Panc1 (cell line): ENCODE data around the gene ELFN1. TPM values are rescaled to one million over a fixed set of nuclear protein-coding genes. Genes with fewer than 3 reads are reported as not detected.

ENCODE experiments used
- ATAC-seq: fragments of 200-7000 bp; cut with Tn5 transposase; 2 replicates; pipeline ENCODE4 v1.9.1; 2020; ENCODE audit warnings: mild to moderate bottlenecking, moderate library complexity
- BruUV-seq: library from RNA; stranded (reverse); fragments of 400-500 nt; replicated peaks from 2 replicates; lab custom pipeline; 2021; lab: Mats Ljungman, UMichigan
- CTCF ChIA-PET: fragments of 300-600 bp; sonication (Branson Sonifier 250); formaldehyde crosslinking; loops from one replicate; lab custom pipeline; 2022; ENCODE audit warnings: antibody characterized with exemption; lab: Charles Lee
- POLR2A ChIA-PET: fragments of 300-600 bp; sonication (Branson Sonifier 250); formaldehyde crosslinking; loops from one replicate; lab custom pipeline; 2022; ENCODE audit warnings: antibody characterized with exemption; lab: Charles Lee
- DNase-seq: peaks from one replicate; pipeline ENCODE4 v3.0.0-alpha.2; 2010; ENCODE audit warnings: low read depth, low spot score
- H3K27ac ChIP-seq: 2 replicates; pipeline ENCODE4 v1.5.1; 2011; ENCODE audit warnings: mild to moderate bottlenecking, low read length, inconsistent platforms
- H3K27me3 ChIP-seq: fragments of 200-500 bp; sonication (Bioruptor generic); 2 replicates; pipeline ENCODE4 v1.6.0; 2014; ENCODE audit warnings: low read length, inconsistent platforms; ENCODE audit not compliant: control insufficient read depth, insufficient read depth
- H3K36me3 ChIP-seq: fragments of 200-500 bp; sonication (Bioruptor generic); 2 replicates; pipeline ENCODE4 v1.5.1; 2014; ENCODE audit warnings: inconsistent platforms, mild to moderate bottlenecking, low read length, moderate library complexity; ENCODE audit not compliant: control insufficient read depth, insufficient read depth
- H3K4me1 ChIP-seq: 2 replicates; pipeline ENCODE4 v1.5.1; 2011; ENCODE audit warnings: inconsistent platforms, mild to moderate bottlenecking, low read length, moderate library complexity; ENCODE audit not compliant: control insufficient read depth, insufficient read depth
- H3K4me3 ChIP-seq, 2 experiments: 2 replicates each; pipeline ENCODE4 v1.5.1; 2011 to 2012; ENCODE audit warnings: low read depth in 2 of 2, low read length in 2 of 2, mild to moderate bottlenecking in 2 of 2, inconsistent platforms in 1 of 2, moderate library complexity in 1 of 2
- H3K9me3 ChIP-seq: fragments of 200-500 bp; sonication (Bioruptor generic); 2 replicates; pipeline ENCODE4 v1.5.1; 2014; ENCODE audit warnings: low read depth, mild to moderate bottlenecking, inconsistent platforms, low read length, moderate library complexity; ENCODE audit not compliant: control insufficient read depth, insufficient read depth
- POLR2AphosphoS5 ChIP-seq: IDR thresholded peaks from 2 replicates; pipeline ENCODE4 v1.6.1; 2012; ENCODE audit warnings: mild to moderate bottlenecking, low read depth, low read length, moderate library complexity
- REST ChIP-seq, 2 experiments: IDR thresholded peaks; 2 replicates each; pipeline ENCODE4 v1.6.1; 2011 to 2012; ENCODE audit warnings: low read depth in 2 of 2, control low read depth in 1 of 2, low read length in 1 of 2, mild to moderate bottlenecking in 1 of 2, moderate library complexity in 1 of 2; ENCODE audit not compliant: insufficient read depth in 1 of 2
- SIN3A ChIP-seq: IDR thresholded peaks from 2 replicates; pipeline ENCODE4 v1.6.1; 2012; ENCODE audit warnings: low read depth, mild to moderate bottlenecking, low read length, moderate library complexity, borderline replicate concordance; ENCODE audit not compliant: insufficient read depth
- TCF7L2 ChIP-seq: IDR thresholded peaks from 2 replicates; pipeline ENCODE4 v1.6.1; 2011; ENCODE audit warnings: mild to moderate bottlenecking, low read depth, low read length, inconsistent platforms
- in situ Hi-C: cut with HindIII; loops from 2 replicates; pipeline ENCODE4 v1.10.0; 2016; ENCODE audit warnings: low sequenced_read_pairs, low pct_unique_long_range_greater_than_20kb
- intact Hi-C: fragments of 100-400 bp; cut with micrococcal nuclease; formaldehyde crosslinking; loops from one replicate; pipeline ENCODE4 v1.10.0; 2022; ENCODE audit not compliant: unreplicated experiment
- total RNA-seq: library from RNA; stranded (reverse); gene quantifications from one replicate; pipeline ENCODE4 v1.2.1, GENCODE V29; 2021; ENCODE audit not compliant: unreplicated experiment

Gene ELFN1
- total RNA-seq, 1 experiment from 2014 or later = 39.0 TPM

GRCh38 chr7:1691601-1692514, 21.8 kb downstream of the ELFN1 start:
- Histone ChIP-seq H3K4me1 (peaks cover 25% of the 10 kb centered on the region), H3K9me3 (peaks cover 5% of the 10 kb centered on the region; the same call in 1 of the 2 replicates), H3K4me3 (no peak overlapping the region), H3K36me3 (no peaks in the 10 kb centered on the region; the same call in 1 of the 2 replicates), H3K27me3 (no peaks in the 10 kb centered on the region), H3K27ac (peak overlapping the region; percentile 3; the same call in 1 of the 2 replicates)
- ATAC-seq = peak; percentile 57
- TF ChIP-seq POLR2AphosphoS5 (no peak), TCF7L2 (peak; percentile 81)
- ChIA-PET CTCF (no interaction called here), POLR2A (interaction anchor here (0.6 kb wide), 1 partner anchor 860 kb away, joined by 5 read pairs; no protein-coding TSS in a partner anchor)
- no TSS peak for BruUV-seq
- intact Hi-C loops = no loop called here
- DNase-seq = no peak
- in situ Hi-C loops = no loop called here

- BruUV-seq = no TSS peak
- no peaks in the 10 kb centered on the region for H3K27me3 ChIP-seq
- in situ Hi-C loops (no loop called here), intact Hi-C loops (no loop called here)
- H3K4me3 ChIP-seq = no peak overlapping the region
- ChIA-PET POLR2A (interaction anchor here (0.6 kb wide), 1 partner anchor 860 kb away, joined by 5 read pairs; no protein-coding TSS in a partner anchor), CTCF (no interaction called here)
- no peak for TF ChIP-seq POLR2AphosphoS5
- no peak overlapping the region for H3K27ac ChIP-seq
- no peaks in the 10 kb centered on the region; the same call in 1 of the 2 replicates for H3K36me3 ChIP-seq
- no peak for DNase-seq
- peaks cover 26% of the 10 kb centered on the region for H3K4me1 ChIP-seq
- no peak for ATAC-seq
- no peaks in the 10 kb centered on the region for H3K9me3 ChIP-seq
Observed at GRCh38 chr7:1692515-1693418, 22.7 kb downstream of the ELFN1 start.

GRCh38 chr7:1693419-1693990, 23.4 kb downstream of the ELFN1 start:
- no peak overlapping the region for H3K4me3 ChIP-seq
- ChIA-PET CTCF (no interaction called here), POLR2A (no interaction called here)
- DNase-seq (no peak), ATAC-seq (0 out of 2 replicates have a peak, but pooled peaks have one; percentile 32)
- TF ChIP-seq POLR2AphosphoS5 (no peak), TCF7L2 (no peak), SIN3A (no peak), REST (IDR thresholded peaks at IDR 0.05; ENCODE audit: insufficient read depth in 1 of 2, low read depth in 2 of 2, low read length in 1 of 2) (peak in 1 of 2 experiments; percentile 34; a peak in 1 of 4 replicates)
- intact Hi-C loops (no loop called here), in situ Hi-C loops (no loop called here)
- no TSS peak for BruUV-seq
- no peaks in the 10 kb centered on the region; the same call in 1 of the 2 replicates for H3K36me3 ChIP-seq
- H3K27me3 ChIP-seq = no peaks in the 10 kb centered on the region
- no peaks in the 10 kb centered on the region for H3K9me3 ChIP-seq
- H3K4me1 ChIP-seq = peaks cover 26% of the 10 kb centered on the region
- no peak overlapping the region for H3K27ac ChIP-seq
